K562 (cell line): ENCODE measurements around the gene LPAR2.

Experiments used
- ARID4B ChIP-seq: sonication (generic); formaldehyde crosslinking; IDR thresholded peaks from 2 replicates; pipeline ENCODE4 v1.8.0; 2022; ENCODE audit warnings: mild to moderate bottlenecking, missing genetic modification reagents
- CBX2 ChIP-seq: fragments of 200-600 bp; sonication (generic); IDR thresholded peaks from one replicate; pipeline ENCODE4 v1.6.1; 2012; ENCODE audit warnings: mild to moderate bottlenecking, low read length, inconsistent platforms; ENCODE audit not compliant: insufficient read depth, poor library complexity, severe bottlenecking
- CSDE1 ChIP-seq, 2 experiments: fragments of 450-650 bp; IDR thresholded peaks; 2 replicates each; pipeline ENCODE4 v1.6.1; 2016; ENCODE audit warnings: mild to moderate bottlenecking in 1 of 2
- E2F5 ChIP-seq: sonication (generic); formaldehyde crosslinking; IDR thresholded peaks from 2 replicates; pipeline ENCODE4 v1.8.0; 2022; ENCODE audit warnings: mild to moderate bottlenecking, missing genetic modification reagents
- EZH2 ChIP-seq: IDR thresholded peaks from 2 replicates; pipeline ENCODE4 v1.6.1; 2012; ENCODE audit warnings: low read depth, mild to moderate bottlenecking, inconsistent platforms, low read length, borderline replicate concordance
- NFIX ChIP-seq: fragments of 250-450 bp; sonication (Bioruptor Pico); IDR thresholded peaks from 2 replicates; pipeline ENCODE4 v1.4.0; 2020; ENCODE audit warnings: low read depth, mild to moderate bottlenecking, moderate library complexity
- SMAD3 ChIP-seq: fragments of 450-650 bp; formaldehyde crosslinking; conservative IDR thresholded peaks from 2 replicates; pipeline ENCODE4 v1.4.0; 2020; ENCODE audit warnings: mild to moderate bottlenecking
- TF ChIP-seq, protein P1 (sequence below), 3 experiments: IDR thresholded peaks in 2 of 3; conservative IDR thresholded peaks in 1 of 3; 2 replicates each; pipeline ENCODE4 v1.5.1; 2011 to 2012; ENCODE audit warnings: low read length in 3 of 3, mild to moderate bottlenecking in 3 of 3, control low read depth in 2 of 3, improper control_type of control experiment in 1 of 3, inconsistent platforms in 1 of 3, low read depth in 1 of 3, mixed read lengths in 1 of 3, moderate library complexity in 1 of 3; ENCODE audit not compliant: insufficient read depth in 2 of 3

DNA sequence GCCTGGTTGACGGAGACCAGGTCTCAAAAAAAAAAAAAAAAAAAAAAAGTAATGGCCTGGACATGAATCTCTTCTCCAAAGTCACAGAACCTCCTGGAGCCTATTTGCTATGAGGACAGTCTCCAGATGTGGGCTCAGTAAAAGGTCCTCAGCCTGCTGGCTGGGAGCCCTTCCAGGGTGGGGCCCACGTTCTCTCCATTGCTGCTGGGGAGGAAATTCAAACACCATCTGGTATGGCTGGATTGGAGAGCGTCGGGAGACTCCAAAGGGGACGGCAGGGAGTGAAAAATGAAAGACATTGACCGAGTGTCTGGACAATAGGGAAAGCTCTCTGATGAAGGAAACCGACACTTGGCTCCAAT is 8.2 kb downstream of the LPAR2 start:
- TF ChIP-seq, protein P1, sequence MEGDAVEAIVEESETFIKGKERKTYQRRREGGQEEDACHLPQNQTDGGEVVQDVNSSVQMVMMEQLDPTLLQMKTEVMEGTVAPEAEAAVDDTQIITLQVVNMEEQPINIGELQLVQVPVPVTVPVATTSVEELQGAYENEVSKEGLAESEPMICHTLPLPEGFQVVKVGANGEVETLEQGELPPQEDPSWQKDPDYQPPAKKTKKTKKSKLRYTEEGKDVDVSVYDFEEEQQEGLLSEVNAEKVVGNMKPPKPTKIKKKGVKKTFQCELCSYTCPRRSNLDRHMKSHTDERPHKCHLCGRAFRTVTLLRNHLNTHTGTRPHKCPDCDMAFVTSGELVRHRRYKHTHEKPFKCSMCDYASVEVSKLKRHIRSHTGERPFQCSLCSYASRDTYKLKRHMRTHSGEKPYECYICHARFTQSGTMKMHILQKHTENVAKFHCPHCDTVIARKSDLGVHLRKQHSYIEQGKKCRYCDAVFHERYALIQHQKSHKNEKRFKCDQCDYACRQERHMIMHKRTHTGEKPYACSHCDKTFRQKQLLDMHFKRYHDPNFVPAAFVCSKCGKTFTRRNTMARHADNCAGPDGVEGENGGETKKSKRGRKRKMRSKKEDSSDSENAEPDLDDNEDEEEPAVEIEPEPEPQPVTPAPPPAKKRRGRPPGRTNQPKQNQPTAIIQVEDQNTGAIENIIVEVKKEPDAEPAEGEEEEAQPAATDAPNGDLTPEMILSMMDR (IDR thresholded peaks at IDR 0.05 in 2 of 3, conservative IDR thresholded peaks at IDR 0.05 in 1 of 3; ENCODE audit: insufficient read depth in 2 of 3, low read depth in 1 of 3, low read length in 3 of 3): no peak
- no peak for TF ChIP-seq NFIX (CRISPR knock-in tag)
- TF ChIP-seq E2F5: no peak
- TF ChIP-seq EZH2: no peak
- no peak for TF ChIP-seq SMAD3 (CRISPR knock-in tag)
- TF ChIP-seq ARID4B: no peak
- TF ChIP-seq CSDE1 (IDR thresholded peaks at IDR 0.05): no peak
- no peak for TF ChIP-seq CBX2
